ENCODE measurements around the gene NCF2.

NCF2 gene

DNA sequence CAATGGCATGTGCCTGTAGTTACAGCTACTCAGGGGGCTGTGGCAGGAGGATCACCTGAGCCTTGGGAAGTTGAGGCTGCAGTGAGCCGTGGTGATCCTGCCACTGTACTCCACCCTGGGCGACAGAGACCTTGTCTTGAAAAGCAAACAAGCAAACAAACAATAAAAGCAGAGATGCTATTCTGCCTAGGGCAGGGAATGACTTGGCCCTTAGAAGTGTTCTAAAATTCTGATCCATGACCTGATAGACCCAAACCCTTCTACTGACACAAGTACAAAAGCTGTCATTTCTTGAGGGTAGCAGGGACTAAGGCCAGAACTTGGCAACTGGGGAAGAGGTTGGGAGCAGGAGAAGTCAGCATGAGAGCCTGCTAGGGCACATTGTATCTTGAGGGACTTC, 15.6 kb upstream of the NCF2 start:
- Histone ChIP-seq H3K4me3 (ENCODE audit: low read length) (peak overlapping the region; percentile 67; the same call in 1 of the 2 replicates), H3K79me2 (ENCODE audit: low read length) (peaks cover 23% of the 10 kb centered on the region), H3K27ac (ENCODE audit: low read length) (peak overlapping the region; percentile 93), H3K9me3 (ENCODE audit: insufficient read depth, low read length) (no peaks in the 10 kb centered on the region), H2AFZ (ENCODE audit: low read depth, low read length) (0 out of 2 replicates have a peak overlapping the region, but pooled peaks have one; percentile 9), H3K9ac (ENCODE audit: low read length) (peak overlapping the region; percentile 77), H3K27me3 (ENCODE audit: low read depth, low read length) (no peaks in the 10 kb centered on the region), H3K36me3 (replicated peaks; ENCODE audit: low read depth, low read length) (no peaks in the 10 kb centered on the region), H4K20me1 (ENCODE audit: insufficient read depth, low read length) (no peaks in the 10 kb centered on the region), H3K4me2 (ENCODE audit: low read length) (peak overlapping the region; percentile 80), H3K4me1 (ENCODE audit: low read length) (peaks cover 98% of the 10 kb centered on the region)
- TF ChIP-seq, protein P1, sequence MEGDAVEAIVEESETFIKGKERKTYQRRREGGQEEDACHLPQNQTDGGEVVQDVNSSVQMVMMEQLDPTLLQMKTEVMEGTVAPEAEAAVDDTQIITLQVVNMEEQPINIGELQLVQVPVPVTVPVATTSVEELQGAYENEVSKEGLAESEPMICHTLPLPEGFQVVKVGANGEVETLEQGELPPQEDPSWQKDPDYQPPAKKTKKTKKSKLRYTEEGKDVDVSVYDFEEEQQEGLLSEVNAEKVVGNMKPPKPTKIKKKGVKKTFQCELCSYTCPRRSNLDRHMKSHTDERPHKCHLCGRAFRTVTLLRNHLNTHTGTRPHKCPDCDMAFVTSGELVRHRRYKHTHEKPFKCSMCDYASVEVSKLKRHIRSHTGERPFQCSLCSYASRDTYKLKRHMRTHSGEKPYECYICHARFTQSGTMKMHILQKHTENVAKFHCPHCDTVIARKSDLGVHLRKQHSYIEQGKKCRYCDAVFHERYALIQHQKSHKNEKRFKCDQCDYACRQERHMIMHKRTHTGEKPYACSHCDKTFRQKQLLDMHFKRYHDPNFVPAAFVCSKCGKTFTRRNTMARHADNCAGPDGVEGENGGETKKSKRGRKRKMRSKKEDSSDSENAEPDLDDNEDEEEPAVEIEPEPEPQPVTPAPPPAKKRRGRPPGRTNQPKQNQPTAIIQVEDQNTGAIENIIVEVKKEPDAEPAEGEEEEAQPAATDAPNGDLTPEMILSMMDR (IDR thresholded peaks at IDR 0.05; ENCODE audit: low read depth, low read length), result no peak
- TF ChIP-seq EZH2phosphoT487 (IDR thresholded peaks at IDR 0.05; ENCODE audit: low read depth), result no peak

DNA sequence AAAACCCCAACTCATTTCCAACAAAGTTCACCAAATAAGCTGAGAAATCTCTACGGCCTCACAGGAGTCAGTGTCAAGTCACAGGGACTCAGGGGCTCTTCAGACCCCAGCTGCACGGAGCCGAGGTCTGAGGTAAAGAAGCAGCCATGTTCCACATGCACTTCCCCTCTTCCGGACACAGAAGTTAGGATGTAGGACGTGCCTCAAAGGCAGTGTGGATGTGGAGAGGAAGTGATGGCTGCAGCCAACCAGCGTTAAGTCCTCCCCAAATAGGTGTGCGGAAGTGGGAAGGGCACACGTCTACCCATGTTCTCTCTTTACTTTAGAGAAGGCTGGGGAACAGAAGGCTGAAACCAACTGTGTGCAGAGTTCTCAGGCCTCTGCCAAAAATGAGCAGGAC, 14.6 kb upstream of the NCF2 start:
- Histone ChIP-seq H3K4me3 (ENCODE audit: low read length) (peak overlapping the region; percentile 67), H4K20me1 (ENCODE audit: insufficient read depth, low read length) (no peaks in the 10 kb centered on the region), H3K79me2 (ENCODE audit: low read length) (peaks cover 20% of the 10 kb centered on the region), H3K9ac (ENCODE audit: low read length) (peak overlapping the region; percentile 77), H3K27me3 (ENCODE audit: low read depth, low read length) (no peaks in the 10 kb centered on the region), H3K4me1 (ENCODE audit: low read length) (peaks cover 98% of the 10 kb centered on the region), H3K9me3 (ENCODE audit: insufficient read depth, low read length) (no peaks in the 10 kb centered on the region), H3K27ac (ENCODE audit: low read length) (peak overlapping the region; percentile 93), H3K4me2 (ENCODE audit: low read length) (peak overlapping the region; percentile 80), H3K36me3 (replicated peaks; ENCODE audit: low read depth, low read length) (peaks cover 7% of the 10 kb centered on the region), H2AFZ (ENCODE audit: low read depth, low read length) (no peak overlapping the region)
- TF ChIP-seq, protein P1 (IDR thresholded peaks at IDR 0.05; ENCODE audit: low read depth, low read length), result no peak
- no peak for TF ChIP-seq EZH2phosphoT487 (IDR thresholded peaks at IDR 0.05; ENCODE audit: low read depth)

DNA sequence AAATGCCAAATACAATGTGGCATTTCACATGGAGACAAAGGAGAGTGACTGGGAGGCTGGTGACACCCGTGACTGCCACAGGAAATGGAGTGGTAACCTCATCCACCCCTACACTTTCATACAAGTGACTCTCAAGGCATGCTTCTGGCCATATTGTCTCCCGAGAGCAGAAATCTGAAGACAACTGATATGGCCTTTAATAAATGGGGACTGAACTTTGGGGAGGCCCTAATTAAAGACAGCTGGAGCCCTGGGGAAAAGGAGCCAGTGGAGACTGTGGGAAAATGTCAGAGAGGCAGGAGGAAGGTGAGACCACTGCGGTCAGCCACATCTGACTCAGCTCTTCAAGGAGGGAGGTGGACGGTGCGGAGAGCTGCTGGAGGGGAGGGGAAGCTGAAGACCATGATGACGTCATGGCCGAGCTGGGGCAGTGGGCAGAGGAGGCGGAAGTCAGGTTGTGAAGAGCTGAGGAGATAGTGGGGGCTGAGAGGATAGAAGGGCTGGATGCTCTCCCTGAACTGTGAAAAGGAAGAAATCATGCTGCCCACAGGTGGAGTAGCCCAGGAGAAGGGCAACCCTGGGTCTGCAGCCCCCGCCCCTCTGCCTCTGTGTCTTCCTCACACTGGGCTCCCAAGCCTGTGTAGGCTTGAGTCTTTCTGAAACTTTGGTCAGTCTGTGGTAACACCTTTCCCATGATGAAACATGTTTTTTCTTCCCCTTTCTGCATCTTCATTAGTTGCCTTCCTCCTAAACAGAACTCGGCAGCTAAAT, 14.0 kb upstream of the NCF2 start:
- Histone ChIP-seq H2AFZ (ENCODE audit: low read depth, low read length) (no peak overlapping the region), H3K27ac (ENCODE audit: low read length) (peak overlapping the region; percentile 93), H3K36me3 (replicated peaks; ENCODE audit: low read depth, low read length) (peaks cover 7% of the 10 kb centered on the region), H3K27me3 (ENCODE audit: low read depth, low read length) (no peaks in the 10 kb centered on the region), H4K20me1 (ENCODE audit: insufficient read depth, low read length) (no peaks in the 10 kb centered on the region), H3K9me3 (ENCODE audit: insufficient read depth, low read length) (no peaks in the 10 kb centered on the region), H3K4me3 (ENCODE audit: low read length) (peak overlapping the region; percentile 67), H3K4me1 (ENCODE audit: low read length) (peaks cover 94% of the 10 kb centered on the region), H3K9ac (ENCODE audit: low read length) (peak overlapping the region; percentile 77), H3K79me2 (ENCODE audit: low read length) (peaks cover 19% of the 10 kb centered on the region), H3K4me2 (ENCODE audit: low read length) (peak overlapping the region; percentile 80)
- TF ChIP-seq, protein P1 (IDR thresholded peaks at IDR 0.05; ENCODE audit: low read depth, low read length), result no peak
- TF ChIP-seq EZH2phosphoT487 (IDR thresholded peaks at IDR 0.05; ENCODE audit: low read depth), result no peak

DNA sequence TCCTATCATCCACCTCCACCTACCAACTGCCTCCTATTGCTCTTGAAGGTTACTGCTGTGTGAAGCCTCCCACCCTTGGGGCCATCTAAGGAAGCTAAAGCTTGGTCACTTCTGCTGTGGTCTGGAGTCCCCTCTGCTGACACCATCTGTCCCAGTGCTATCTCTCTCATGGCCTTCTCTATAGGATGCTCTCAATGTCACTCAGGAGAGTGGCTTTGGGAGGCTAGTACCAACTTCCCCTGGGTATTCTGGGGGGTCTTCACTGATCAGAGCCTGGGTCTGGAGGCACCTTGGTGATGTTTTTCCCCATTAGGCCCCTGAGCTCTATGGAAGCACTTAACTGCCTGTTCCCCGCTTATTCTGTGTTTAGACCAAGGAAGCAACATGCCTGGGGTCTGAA, 12.3 kb upstream of the NCF2 start:
- Histone ChIP-seq H3K4me3 (ENCODE audit: low read length) (no peak overlapping the region), H3K79me2 (ENCODE audit: low read length) (peaks cover 13% of the 10 kb centered on the region), H3K4me2 (ENCODE audit: low read length) (peak overlapping the region; percentile 80), H4K20me1 (ENCODE audit: insufficient read depth, low read length) (no peaks in the 10 kb centered on the region), H2AFZ (ENCODE audit: low read depth, low read length) (0 out of 2 replicates have a peak overlapping the region, but pooled peaks have one; percentile 10), H3K27me3 (ENCODE audit: low read depth, low read length) (no peaks in the 10 kb centered on the region), H3K36me3 (replicated peaks; ENCODE audit: low read depth, low read length) (peaks cover 7% of the 10 kb centered on the region), H3K4me1 (ENCODE audit: low read length) (peaks cover 94% of the 10 kb centered on the region), H3K9me3 (ENCODE audit: insufficient read depth, low read length) (no peaks in the 10 kb centered on the region), H3K27ac (ENCODE audit: low read length) (peak overlapping the region; percentile 93), H3K9ac (ENCODE audit: low read length) (peak overlapping the region; percentile 77)
- no peak for TF ChIP-seq EZH2phosphoT487 (IDR thresholded peaks at IDR 0.05; ENCODE audit: low read depth)
- TF ChIP-seq, protein P1 (IDR thresholded peaks at IDR 0.05; ENCODE audit: low read depth, low read length), result no peak

Measured in OCI-LY3 (cell line).